Measurements from ENCODE around the gene GUCY1B1. TPM values are rescaled to one million over a fixed set of nuclear protein-coding genes. Genes with fewer than 3 reads are reported as not detected.

The GUCY1B1 gene
- total RNA-seq: 7.0 and 12.7 TPM in 2 replicates

GRCh38 chr4:155758481-155759371 is at the start of gene GUCY1B1:
GUCY1B1 (plus strand) TSS chr4:155759021; CDS start chr4:155759141, 120 bp downstream.

Other genes starting within 250 kb of the GUCY1B1 start
- 20.1 and 21.4 TPM in 2 replicates for gene GUCY1A1, start 92.2 kb upstream of the GUCY1B1 start, total RNA-seq
- gene ASIC5, start 107.3 kb downstream of the GUCY1B1 start, total RNA-seq: not detected in 2 replicates
- gene TDO2, start 144.7 kb downstream of the GUCY1B1 start, total RNA-seq: 0.30 TPM in 1 of 2 replicates, not detected in the other
- gene CTSO, start 194.8 kb downstream of the GUCY1B1 start, total RNA-seq: 6.4 and 7.5 TPM in 2 replicates